Osteocyte (in vitro differentiated cells): Measurements from ENCODE around the gene PLXNA4. TPM values are rescaled to one million over a fixed set of nuclear protein-coding genes. Genes with fewer than 3 reads are reported as not detected.
"Not testable (repeated sequence)": the region's sequence is repeated elsewhere in the genome, so short reads cannot be mapped to it uniquely, and the experiment has no call there.

ENCODE experiments used
- DNase-seq: peaks from one replicate; pipeline ENCODE4 v3.0.0; 2021; ENCODE audit warnings: mixed read lengths; ENCODE audit not compliant: unreplicated experiment; ENCODE audit errors: extremely low spot score
- H3K27ac Mint-ChIP-seq: one replicate; pipeline ENCODE4 v1.8.0; 2021; ENCODE audit warnings: mild to moderate bottlenecking, mixed read lengths; ENCODE audit not compliant: unreplicated experiment
- H3K27me3 Mint-ChIP-seq: one replicate; pipeline ENCODE4 v1.8.0; 2021; ENCODE audit warnings: mixed read lengths; ENCODE audit not compliant: unreplicated experiment
- H3K36me3 Mint-ChIP-seq: one replicate; pipeline ENCODE4 v1.8.0; 2021; ENCODE audit warnings: mixed read lengths; ENCODE audit not compliant: unreplicated experiment
- H3K4me1 Mint-ChIP-seq: one replicate; pipeline ENCODE4 v1.8.0; 2021; ENCODE audit warnings: mixed read lengths; ENCODE audit not compliant: unreplicated experiment
- H3K4me3 Mint-ChIP-seq: one replicate; pipeline ENCODE4 v1.8.0; 2021; ENCODE audit warnings: mild to moderate bottlenecking, moderate library complexity, mixed read lengths; ENCODE audit not compliant: unreplicated experiment
- H3K9me3 Mint-ChIP-seq: one replicate; pipeline ENCODE4 v1.8.0; 2021; ENCODE audit warnings: mixed read lengths; ENCODE audit not compliant: unreplicated experiment
- total RNA-seq: library from RNA; stranded (reverse); gene quantifications from 2 replicates; pipeline ENCODE4 v1.2.1, GENCODE V29; 2021
- TF ChIP-seq, protein P1 (sequence below): fragments of 200-600 bp; sonication (generic); IDR thresholded peaks from 2 replicates; pipeline ENCODE4 v1.5.0; 2021; ENCODE audit warnings: antibody characterized with exemption, mild to moderate bottlenecking, moderate library complexity

PLXNA4 gene
- total RNA-seq, 1 donor from 2014 or later = 59.0 TPM

DNA sequence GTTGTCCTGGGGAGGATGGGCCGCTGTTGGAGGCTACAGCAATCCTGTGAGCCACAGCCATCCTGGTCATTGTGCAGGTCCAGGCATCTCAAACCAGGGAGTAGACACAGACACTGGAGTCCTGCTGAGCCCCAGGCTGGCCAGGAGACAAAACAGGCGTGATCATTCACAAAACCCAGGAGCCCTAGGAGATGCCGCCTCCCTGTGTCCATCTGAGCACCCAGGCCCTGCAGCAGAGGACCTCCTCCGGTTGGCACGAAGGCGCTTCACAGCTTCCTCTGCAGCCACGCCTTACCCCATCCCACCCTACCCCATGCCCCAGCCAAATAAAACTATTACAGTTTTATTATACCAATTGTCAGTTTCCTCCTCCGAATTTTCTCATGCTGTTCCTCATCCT lies 183.6 kb downstream of the PLXNA4 start:
- H3K9me3 Mint-ChIP-seq = no peaks in the 10 kb centered on the region
- no peak overlapping the region for H3K27ac Mint-ChIP-seq
- TF ChIP-seq, protein P1, sequence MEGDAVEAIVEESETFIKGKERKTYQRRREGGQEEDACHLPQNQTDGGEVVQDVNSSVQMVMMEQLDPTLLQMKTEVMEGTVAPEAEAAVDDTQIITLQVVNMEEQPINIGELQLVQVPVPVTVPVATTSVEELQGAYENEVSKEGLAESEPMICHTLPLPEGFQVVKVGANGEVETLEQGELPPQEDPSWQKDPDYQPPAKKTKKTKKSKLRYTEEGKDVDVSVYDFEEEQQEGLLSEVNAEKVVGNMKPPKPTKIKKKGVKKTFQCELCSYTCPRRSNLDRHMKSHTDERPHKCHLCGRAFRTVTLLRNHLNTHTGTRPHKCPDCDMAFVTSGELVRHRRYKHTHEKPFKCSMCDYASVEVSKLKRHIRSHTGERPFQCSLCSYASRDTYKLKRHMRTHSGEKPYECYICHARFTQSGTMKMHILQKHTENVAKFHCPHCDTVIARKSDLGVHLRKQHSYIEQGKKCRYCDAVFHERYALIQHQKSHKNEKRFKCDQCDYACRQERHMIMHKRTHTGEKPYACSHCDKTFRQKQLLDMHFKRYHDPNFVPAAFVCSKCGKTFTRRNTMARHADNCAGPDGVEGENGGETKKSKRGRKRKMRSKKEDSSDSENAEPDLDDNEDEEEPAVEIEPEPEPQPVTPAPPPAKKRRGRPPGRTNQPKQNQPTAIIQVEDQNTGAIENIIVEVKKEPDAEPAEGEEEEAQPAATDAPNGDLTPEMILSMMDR = no peak
- peaks cover 3% of the 10 kb centered on the region for H3K36me3 Mint-ChIP-seq
- DNase-seq = no peak
- no peak overlapping the region for H3K4me3 Mint-ChIP-seq
- no peaks in the 10 kb centered on the region for H3K27me3 Mint-ChIP-seq
- H3K4me1 Mint-ChIP-seq = peaks cover 68% of the 10 kb centered on the region

DNA sequence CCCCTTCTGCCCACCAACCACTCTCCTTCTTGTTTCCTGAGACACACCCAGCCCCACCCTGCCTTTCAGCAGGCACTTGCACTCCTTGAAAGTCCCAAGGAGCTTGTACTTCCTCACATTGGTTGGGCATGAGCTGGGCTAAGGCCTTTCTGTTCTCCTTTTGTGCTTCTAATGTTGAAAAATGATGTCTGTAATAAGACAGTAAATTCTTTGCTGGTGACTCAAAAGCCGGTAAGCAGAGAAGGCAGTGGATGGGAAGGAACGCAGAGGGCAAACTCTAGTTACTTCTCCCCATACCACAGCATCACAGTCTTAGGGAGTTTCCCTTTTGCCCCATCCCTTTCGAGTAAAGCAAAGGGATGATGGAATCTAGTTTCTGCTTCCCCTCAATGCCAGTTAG lies 185.6 kb downstream of the PLXNA4 start:
- no peaks in the 10 kb centered on the region for H3K36me3 Mint-ChIP-seq
- H3K4me1 Mint-ChIP-seq = peaks cover 85% of the 10 kb centered on the region
- no peaks in the 10 kb centered on the region for H3K27me3 Mint-ChIP-seq
- no peak for DNase-seq
- H3K9me3 Mint-ChIP-seq = no peaks in the 10 kb centered on the region
- H3K4me3 Mint-ChIP-seq = no peak overlapping the region
- TF ChIP-seq, protein P1 = no peak
- peak overlapping the region; percentile 91 for H3K27ac Mint-ChIP-seq

DNA sequence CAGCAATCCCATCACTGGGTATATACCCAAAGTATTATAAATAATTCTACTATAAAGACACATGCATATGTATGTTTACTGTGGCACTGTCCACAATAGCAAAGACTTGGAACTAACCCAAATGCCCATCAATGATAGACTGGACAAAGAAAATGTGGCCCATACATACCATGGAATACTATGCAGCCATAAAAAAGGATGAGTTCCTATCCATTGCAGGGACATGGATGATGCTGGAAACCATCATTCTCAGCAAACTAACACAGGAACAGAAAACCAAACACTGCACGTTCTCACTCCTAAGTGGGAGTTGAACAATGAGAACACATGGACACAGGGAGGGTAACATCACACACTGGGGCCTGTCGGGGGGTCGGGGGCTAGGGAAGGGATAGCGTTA lies 186.2 kb downstream of the PLXNA4 start:
- not testable (repeated sequence) for H3K4me3 Mint-ChIP-seq, H3K36me3 Mint-ChIP-seq, DNase-seq, H3K9me3 Mint-ChIP-seq, H3K27me3 Mint-ChIP-seq, H3K27ac Mint-ChIP-seq
- H3K4me1 Mint-ChIP-seq = peaks cover 85% of the 10 kb centered on the region

GRCh38 chr7:132388688-132389087 lies 187.6 kb downstream of the PLXNA4 start:
- Mint-ChIP-seq H3K4me1 (peaks cover 83% of the 10 kb centered on the region), H3K4me3 (no peak overlapping the region), H3K27ac (no peak overlapping the region), H3K9me3 (no peaks in the 10 kb centered on the region), H3K36me3 (no peaks in the 10 kb centered on the region), H3K27me3 (no peaks in the 10 kb centered on the region)
- no peak for DNase-seq
- TF ChIP-seq, protein P1 = no peak

GRCh38 chr7:132387596-132387995 lies 188.7 kb downstream of the PLXNA4 start:
- no peaks in the 10 kb centered on the region for H3K9me3 Mint-ChIP-seq
- H3K27me3 Mint-ChIP-seq = no peaks in the 10 kb centered on the region
- DNase-seq = no peak

More at GRCh38 chr7:132387596-132387995, 188.7 kb downstream of the PLXNA4 start:
- no peaks in the 10 kb centered on the region for H3K36me3 Mint-ChIP-seq
- peaks cover 79% of the 10 kb centered on the region for H3K4me1 Mint-ChIP-seq
- no peak overlapping the region for H3K27ac Mint-ChIP-seq
- no peak overlapping the region for H3K4me3 Mint-ChIP-seq
- TF ChIP-seq, protein P1 = no peak
